GM13976 (cell line): ENCODE measurements around the gene CIITA.
A peak's percentile ranks its signal among the peaks of the same experiment; 100 is the strongest.

Experiments
- DNase-seq: peaks from one replicate; pipeline ENCODE4 v3.0.0; 2012; ENCODE audit warnings: low spot score
- CTCF ChIP-seq: IDR thresholded peaks from 2 replicates; pipeline ENCODE4 v1.5.1; 2012; ENCODE audit warnings: borderline replicate concordance, mild to moderate bottlenecking; ENCODE audit not compliant: insufficient read depth; ENCODE audit errors: extremely low read depth, missing control alignments, control extremely low read depth
- in situ Hi-C: fragments of 300-500 bp; cut with MboI; formaldehyde crosslinking; loops from one replicate; pipeline ENCODE4 v1.12.0; 2022; ENCODE audit warnings: low sequenced_read_pairs, mixed read lengths, inconsistent platforms; ENCODE audit not compliant: unreplicated experiment

Gene CIITA

GRCh38 chr16:10834130-10834529 is 42.9 kb upstream of the CIITA start:
- no peak for TF ChIP-seq CTCF
- in situ Hi-C loops = no loop called here
- no peak for DNase-seq

GRCh38 chr16:10834766-10835165 is 42.2 kb upstream of the CIITA start:
- no peak for TF ChIP-seq CTCF
- DNase-seq = no peak
- in situ Hi-C loops = no loop called here

- in situ Hi-C loops = no loop called here
- peak; percentile 58 for DNase-seq
Observed at GRCh38 chr16:10835281-10835931, 41.6 kb upstream of the CIITA start.

GRCh38 chr16:10836174-10836853 is 40.7 kb upstream of the CIITA start:
- no peak for TF ChIP-seq CTCF
- in situ Hi-C loops = no loop called here
- DNase-seq = no peak

More at GRCh38 chr16:10835281-10835931, 41.6 kb upstream of the CIITA start:
- no peak for TF ChIP-seq CTCF

GRCh38 chr16:10838621-10839278 is 38.3 kb upstream of the CIITA start:
- TF ChIP-seq CTCF = no peak
- no peak for DNase-seq
- in situ Hi-C loops = no loop called here

- TF ChIP-seq CTCF = no peak
- no peak for DNase-seq
- in situ Hi-C loops = no loop called here
Observed at GRCh38 chr16:10839279-10839666, 37.7 kb upstream of the CIITA start.
